Left renal cortex interstitium (tissue), 4 donors: Measurements from ENCODE around the gene LRRC46. TPM values are rescaled to one million over a fixed set of nuclear protein-coding genes. Genes with fewer than 3 reads are reported as not detected.

Source experiments
- DNase-seq, 4 donors: peaks; one replicate each; pipeline ENCODE4 v3.0.0-alpha.2; 2013; ENCODE audit warnings: low read depth in 4 of 4, low spot score in 2 of 4, missing footprints in 1 of 4
- polyA plus RNA-seq, 4 donors: library from polyadenylated mRNA; unstranded; fragments of 120-200 nt; gene quantifications; one replicate each; pipeline ENCODE4 v1.2.1, GENCODE V29; 2013; ENCODE audit not compliant: insufficient read length in 4 of 4

LRRC46 gene
- polyA plus RNA-seq, 4 donors = 1.7 to 3.7 (median 2.7) TPM

GRCh38 chr17:47850692-47851573, 19.5 kb downstream of the LRRC46 start, which contains the start of gene SP6:
SP6 (minus strand) TSS chr17:47851163; CDS start chr17:47848429, 2,734 bp downstream.
- no peak for DNase-seq

GRCh38 chr17:47851764-47852112, 20.3 kb downstream of the LRRC46 start:
- no peak for DNase-seq

- DNase-seq = no peak
Observed at GRCh38 chr17:47852113-47852949, 20.9 kb downstream of the LRRC46 start.

GRCh38 chr17:47853616-47854015, 22.1 kb downstream of the LRRC46 start:
- no peak for DNase-seq

- DNase-seq = no peak
Observed at GRCh38 chr17:47855737-47856136, 24.3 kb downstream of the LRRC46 start.

GRCh38 chr17:47856830-47857229, 25.4 kb downstream of the LRRC46 start:
- no peak for DNase-seq

GRCh38 chr17:47857551-47858455, 26.3 kb downstream of the LRRC46 start:
- DNase-seq = no peak

- DNase-seq = no peak
Observed at GRCh38 chr17:47860386-47860785, 28.9 kb downstream of the LRRC46 start.

GRCh38 chr17:47862621-47863440, 31.4 kb downstream of the LRRC46 start:
- no peak for DNase-seq

GRCh38 chr17:47864791-47865216, 33.3 kb downstream of the LRRC46 start:
- DNase-seq = no peak

GRCh38 chr17:47866941-47867340, 35.5 kb downstream of the LRRC46 start:
- no peak for DNase-seq

- DNase-seq = no peak
Observed at GRCh38 chr17:47867813-47868533, 36.5 kb downstream of the LRRC46 start.

GRCh38 chr17:47869114-47869513, 37.6 kb downstream of the LRRC46 start:
- DNase-seq = no peak

- DNase-seq = no peak
Observed at GRCh38 chr17:47870056-47870455, 38.6 kb downstream of the LRRC46 start.

- no peak for DNase-seq
Observed at GRCh38 chr17:47871048-47871447, 39.6 kb downstream of the LRRC46 start.

- DNase-seq = no peak
Observed at GRCh38 chr17:47872019-47872650, 40.7 kb downstream of the LRRC46 start.

GRCh38 chr17:47872651-47873161, 41.2 kb downstream of the LRRC46 start:
- no peak for DNase-seq
